Measurements from ENCODE around the gene IPO4. TPM values are rescaled to one million over a fixed set of nuclear protein-coding genes. Genes with fewer than 3 reads are reported as not detected.
A peak's percentile ranks its signal among the peaks of the same experiment; 100 is the strongest.

The IPO4 gene
- total RNA-seq, 2 donors from 2014 or later, result 42.6 to 44.5 TPM

DNA sequence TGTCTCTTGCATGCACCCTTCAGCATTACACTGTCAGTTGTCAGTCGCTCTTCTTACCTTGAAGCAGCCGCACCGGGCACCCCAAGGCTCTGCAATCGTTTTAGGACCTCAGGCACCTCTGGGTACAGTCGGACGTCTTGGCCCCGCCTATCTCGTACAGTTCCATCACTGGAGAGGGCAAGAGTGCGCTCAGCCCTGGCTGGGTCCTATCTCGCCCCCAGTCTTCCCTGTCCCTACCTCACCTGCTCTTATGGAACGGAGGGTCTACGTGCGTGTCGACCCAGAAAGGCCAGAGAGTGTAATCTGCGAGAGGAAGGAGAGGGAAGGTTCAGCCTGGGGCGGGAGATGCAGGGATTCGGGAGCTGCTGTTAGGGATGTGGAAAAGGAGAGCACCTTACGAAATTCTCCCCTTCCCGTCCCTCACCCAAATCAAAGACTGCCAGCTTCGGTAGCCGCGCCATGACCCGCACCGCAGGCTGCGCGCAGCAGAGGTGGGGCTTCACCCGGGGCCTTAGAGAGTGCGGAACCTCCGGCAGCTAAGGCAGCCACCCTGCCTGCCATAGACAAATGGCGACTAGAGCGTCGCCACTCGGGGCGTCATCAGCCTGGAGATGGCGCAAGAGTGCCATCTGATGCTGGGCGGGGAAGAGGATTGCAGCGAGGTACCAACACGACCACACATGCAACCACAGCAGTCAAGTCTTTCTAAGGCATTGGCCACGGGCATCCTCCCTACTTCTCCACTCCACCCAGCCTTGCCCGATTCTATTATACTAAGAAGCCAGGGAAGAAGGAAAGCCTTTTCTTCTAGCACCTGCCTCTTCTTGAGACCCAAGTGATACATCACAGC lies 27.1 kb upstream of the IPO4 start, which contains the start of gene MDP1:
MDP1 (minus strand) TSS at position 572 of the 850 bp plus-strand sequence; CDS start at position 461, 111 bp downstream.
- WGBS, result under 1% methylated on average over 40 of the region's 40 CpGs
- intact Hi-C loops (cut with DNase I), result loop anchor here (1.0 kb wide), 1 partner anchor 16 kb away; no protein-coding TSS in a partner anchor
- Histone ChIP-seq H3K27ac (peak within 1 kb of the TSS; percentile 83 to 88), H3K27me3 (replicated peaks; ENCODE audit: insufficient read depth) (no peaks in the 10 kb centered on the region), H3K4me3 (peak within 1 kb of the TSS; percentile 51 to 68), H3K36me3 (no peaks in the 10 kb centered on the region), H3K9me3 (no peaks in the 10 kb centered on the region), H3K4me1 (replicated peaks) (no peaks in the 10 kb centered on the region)
- peak; percentile 68 for TF ChIP-seq POLR2A (IDR thresholded peaks at IDR 0.05)
- TF ChIP-seq POLR2AphosphoS5 (IDR thresholded peaks at IDR 0.05), result peak; percentile 92
- TF ChIP-seq, protein P1, sequence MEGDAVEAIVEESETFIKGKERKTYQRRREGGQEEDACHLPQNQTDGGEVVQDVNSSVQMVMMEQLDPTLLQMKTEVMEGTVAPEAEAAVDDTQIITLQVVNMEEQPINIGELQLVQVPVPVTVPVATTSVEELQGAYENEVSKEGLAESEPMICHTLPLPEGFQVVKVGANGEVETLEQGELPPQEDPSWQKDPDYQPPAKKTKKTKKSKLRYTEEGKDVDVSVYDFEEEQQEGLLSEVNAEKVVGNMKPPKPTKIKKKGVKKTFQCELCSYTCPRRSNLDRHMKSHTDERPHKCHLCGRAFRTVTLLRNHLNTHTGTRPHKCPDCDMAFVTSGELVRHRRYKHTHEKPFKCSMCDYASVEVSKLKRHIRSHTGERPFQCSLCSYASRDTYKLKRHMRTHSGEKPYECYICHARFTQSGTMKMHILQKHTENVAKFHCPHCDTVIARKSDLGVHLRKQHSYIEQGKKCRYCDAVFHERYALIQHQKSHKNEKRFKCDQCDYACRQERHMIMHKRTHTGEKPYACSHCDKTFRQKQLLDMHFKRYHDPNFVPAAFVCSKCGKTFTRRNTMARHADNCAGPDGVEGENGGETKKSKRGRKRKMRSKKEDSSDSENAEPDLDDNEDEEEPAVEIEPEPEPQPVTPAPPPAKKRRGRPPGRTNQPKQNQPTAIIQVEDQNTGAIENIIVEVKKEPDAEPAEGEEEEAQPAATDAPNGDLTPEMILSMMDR (IDR thresholded peaks at IDR 0.05), result peak in 3 of 4 experiments; percentile 64 to 72 (median 64)
- DNase-seq (ENCODE audit: low spot score), result peak; percentile 82

DNA sequence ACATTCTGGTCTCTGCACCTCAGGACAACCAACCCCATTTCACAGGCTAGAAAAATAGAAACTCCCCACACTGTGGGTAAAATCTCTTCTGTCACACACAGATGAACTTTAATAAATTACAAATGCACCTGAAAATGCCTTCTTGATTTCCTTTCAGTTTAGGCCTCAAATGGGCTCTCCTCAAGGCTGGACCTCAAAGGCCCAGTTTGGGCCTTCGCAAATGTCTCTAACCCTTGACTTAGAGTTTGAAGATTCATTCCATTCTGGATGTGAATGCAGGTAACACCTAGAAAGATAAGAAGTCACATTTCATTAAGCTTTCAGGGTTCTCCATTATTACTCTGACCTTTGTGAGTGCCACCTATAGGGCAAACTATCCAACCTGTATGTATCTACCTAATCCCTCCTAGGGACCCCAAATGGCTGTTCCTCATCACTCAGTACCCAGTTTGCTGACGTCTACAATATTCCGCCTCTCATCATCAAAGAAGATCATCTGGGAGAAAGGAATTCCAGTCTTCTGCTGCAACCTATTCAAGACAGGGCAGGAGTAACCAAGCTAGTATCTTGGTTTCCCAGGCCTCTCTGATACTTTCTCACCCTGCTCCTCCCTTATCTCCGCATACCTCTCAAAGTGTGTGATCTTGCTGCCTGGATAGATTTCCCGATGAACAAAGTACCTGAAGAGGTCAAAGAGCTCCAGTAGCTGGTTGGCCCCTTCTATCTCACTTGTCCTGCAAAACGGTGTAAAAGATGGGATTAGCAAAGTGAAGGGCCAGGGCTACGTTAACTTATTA lies 25.4 kb upstream of the IPO4 start:
- no peaks in the 10 kb centered on the region for H3K36me3 ChIP-seq
- H3K4me3 ChIP-seq, result no peak overlapping the region
- TF ChIP-seq, protein P1 (IDR thresholded peaks at IDR 0.05), result no peak
- TF ChIP-seq POLR2AphosphoS5 (IDR thresholded peaks at IDR 0.05) (no peak), POLR2A (IDR thresholded peaks at IDR 0.05) (no peak)
- WGBS, result 92% methylated on average over 7 of the region's 7 CpGs
- intact Hi-C loops (cut with DNase I), result no loop called here
- no peak for DNase-seq (ENCODE audit: low spot score)
- no peaks in the 10 kb centered on the region for H3K4me1 ChIP-seq (replicated peaks)
- H3K27ac ChIP-seq, result peak overlapping the region; percentile 91 to 93
- H3K27me3 ChIP-seq (replicated peaks; ENCODE audit: insufficient read depth), result no peaks in the 10 kb centered on the region
- no peaks in the 10 kb centered on the region for H3K9me3 ChIP-seq

DNA sequence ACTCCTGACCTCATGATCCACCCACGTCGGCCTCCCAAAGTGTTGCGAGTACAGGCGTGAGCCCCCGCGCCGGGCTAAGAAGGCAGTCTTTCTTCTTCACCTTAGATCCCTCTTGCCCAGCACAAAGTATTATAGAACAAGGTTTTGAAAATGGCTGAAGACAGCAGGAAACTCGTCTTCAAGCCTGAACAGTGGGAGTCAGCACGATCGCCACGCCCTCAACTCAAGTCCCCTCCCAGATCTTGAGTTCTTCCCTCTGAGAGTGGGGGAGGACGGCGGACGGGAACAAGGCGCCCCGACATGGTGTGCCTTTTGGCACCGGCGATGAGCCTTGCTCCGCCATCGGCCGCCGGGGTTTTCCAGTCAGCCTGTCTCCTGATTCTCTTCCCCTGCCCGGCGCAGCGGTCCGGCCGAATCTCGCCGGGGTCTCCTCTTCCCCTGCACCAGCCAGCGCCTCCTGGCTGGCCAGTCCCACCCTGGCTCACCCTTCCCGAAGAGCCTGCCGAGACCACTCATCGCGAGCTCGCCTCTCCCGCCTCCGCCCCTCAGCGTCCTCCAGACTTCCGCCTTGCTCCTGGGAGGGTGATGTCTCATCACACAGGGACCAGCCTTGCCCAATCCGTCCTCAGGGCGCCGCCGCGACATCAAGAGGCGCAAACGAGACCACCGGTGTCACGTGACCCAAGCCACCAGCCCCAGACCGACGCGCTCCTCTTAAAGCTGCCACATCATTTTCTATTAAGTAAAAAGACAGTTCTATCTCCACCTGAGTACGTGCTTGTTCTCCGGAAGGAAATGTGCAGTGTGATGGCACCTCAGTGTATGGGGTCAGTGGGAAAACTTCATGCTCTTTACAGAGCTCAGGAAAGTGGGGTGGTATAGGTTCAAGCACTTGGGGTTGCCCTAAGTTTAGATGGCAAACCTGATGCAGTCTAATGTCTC lies 24.6 kb upstream of the IPO4 start, which contains the start of gene CHMP4A:
CHMP4A (minus strand) TSS at position 565 of the 942 bp plus-strand sequence; CDS start at position 516, 49 bp downstream.
- TF ChIP-seq POLR2A (IDR thresholded peaks at IDR 0.05), result peak; percentile 94
- peak; percentile 97 for TF ChIP-seq POLR2AphosphoS5 (IDR thresholded peaks at IDR 0.05)
- TF ChIP-seq, protein P1 (IDR thresholded peaks at IDR 0.05), result peak in 3 of 4 experiments; percentile 10 to 50 (median 44)
- WGBS, result 1% methylated on average over 53 of the region's 53 CpGs

DNA sequence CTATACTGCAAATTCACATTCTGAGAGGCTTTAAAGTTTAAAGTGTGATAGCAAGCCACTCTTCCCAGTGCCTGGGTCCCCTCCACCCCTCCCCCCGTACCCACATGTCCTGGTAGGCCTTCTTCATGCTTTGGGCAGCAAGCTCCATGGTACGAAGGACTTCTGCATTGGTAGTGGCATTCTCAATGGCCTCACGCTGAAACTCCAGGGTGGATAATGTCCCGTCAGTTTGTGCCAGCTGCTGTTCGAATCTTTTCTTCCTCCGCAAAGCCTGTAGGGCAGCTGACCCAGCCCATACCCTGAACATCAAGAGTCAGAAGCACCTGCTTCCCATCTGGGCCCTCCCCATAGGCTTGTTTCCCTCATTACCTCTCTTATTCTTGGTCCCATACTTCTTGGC lies 22.7 kb upstream of the IPO4 start:
- no peak overlapping the region for H3K4me3 ChIP-seq
- intact Hi-C loops (cut with DNase I), result no loop called here
- no peaks in the 10 kb centered on the region for H3K27me3 ChIP-seq (replicated peaks; ENCODE audit: insufficient read depth)
- no peaks in the 10 kb centered on the region for H3K36me3 ChIP-seq
- no peak for DNase-seq (ENCODE audit: low spot score)
- TF ChIP-seq POLR2AphosphoS5 (IDR thresholded peaks at IDR 0.05) (no peak), POLR2A (IDR thresholded peaks at IDR 0.05) (no peak)
- TF ChIP-seq, protein P1 (IDR thresholded peaks at IDR 0.05), result no peak
- no peaks in the 10 kb centered on the region for H3K9me3 ChIP-seq
- H3K27ac ChIP-seq, result no peak overlapping the region
- 97% methylated on average over 6 of the region's 6 CpGs for WGBS
- no peaks in the 10 kb centered on the region for H3K4me1 ChIP-seq (replicated peaks)

More for the DNA sequence above, 24.6 kb upstream of the IPO4 start, which contains the start of gene CHMP4A:
- Histone ChIP-seq H3K4me3 (peak within 1 kb of the TSS; percentile 64 to 65), H3K27ac (peak within 1 kb of the TSS; percentile 91 to 93), H3K27me3 (replicated peaks; ENCODE audit: insufficient read depth) (no peaks in the 10 kb centered on the region), H3K36me3 (no peaks in the 10 kb centered on the region), H3K9me3 (no peaks in the 10 kb centered on the region), H3K4me1 (replicated peaks) (no peaks in the 10 kb centered on the region)
- DNase-seq (ENCODE audit: low spot score), result peak; percentile 94
- intact Hi-C loops (cut with DNase I), result no loop called here
